Keratinocyte (primary cell): ENCODE results near the gene ZNF264. TPM values are rescaled to one million over a fixed set of nuclear protein-coding genes. Genes with fewer than 3 reads are reported as not detected.
"Not testable (repeated sequence)": the region's sequence is repeated elsewhere in the genome, so short reads cannot be mapped to it uniquely, and the experiment has no call there.

Experiments used
- DNase-seq: peaks from one replicate; pipeline ENCODE4 v3.0.0-alpha.2; 2011; ENCODE audit warnings: low read depth, missing footprints, low spot score
- FAIRE-seq: peaks from 2 replicates; lab custom pipeline; 2011; peaks lifted over from hg19 to GRCh38; lab: Jason Lieb, UNC
- H2AFZ ChIP-seq: 2 replicates; pipeline ENCODE4 v1.6.0; 2012; ENCODE audit warnings: low read length, control low read depth, inconsistent platforms; ENCODE audit not compliant: control insufficient read depth
- H3K27ac ChIP-seq: 2 replicates; pipeline ENCODE4 v1.5.1; 2011; ENCODE audit warnings: low read length; ENCODE audit not compliant: control insufficient read depth, insufficient read depth
- H3K27me3 ChIP-seq: 3 replicates; pipeline ENCODE4 v1.6.0; 2011; ENCODE audit warnings: low read length; ENCODE audit not compliant: control insufficient read depth, insufficient read depth; ENCODE audit errors: extremely low read depth
- H3K36me3 ChIP-seq, 2 experiments: 2 replicates in 1 of 2; 3 replicates in 1 of 2; pipeline ENCODE4 v1.5.1; 2011; ENCODE audit warnings: low read length in 2 of 2, mild to moderate bottlenecking in 1 of 2; ENCODE audit not compliant: control insufficient read depth in 2 of 2, insufficient read depth in 2 of 2; ENCODE audit errors: extremely low read depth in 1 of 2
- H3K4me1 ChIP-seq: 3 replicates; pipeline ENCODE4 v1.5.1; 2011; ENCODE audit warnings: low read length; ENCODE audit not compliant: control insufficient read depth, insufficient read depth; ENCODE audit errors: extremely low read depth
- H3K4me2 ChIP-seq: 3 replicates; pipeline ENCODE4 v1.6.0; 2011; ENCODE audit warnings: low read depth, low read length; ENCODE audit not compliant: control insufficient read depth, insufficient read depth; ENCODE audit errors: extremely low read depth
- H3K4me3 ChIP-seq, 3 experiments: fragments of 200-600 bp in 1 of 3; sonication (generic) in 1 of 3; 2 replicates in 2 of 3; 3 replicates in 1 of 3; pipeline ENCODE4 v1.5.1; 2011 to 2016; ENCODE audit warnings: low read length in 3 of 3, mild to moderate bottlenecking in 3 of 3, control low read depth in 2 of 3, inconsistent platforms in 1 of 3, low read depth in 1 of 3, mixed read lengths in 1 of 3, mixed run types in 1 of 3, moderate library complexity in 1 of 3; ENCODE audit not compliant: control insufficient read depth in 2 of 3, insufficient read depth in 2 of 3; ENCODE audit errors: extremely low read depth in 1 of 3
- H3K79me2 ChIP-seq: 2 replicates; pipeline ENCODE4 v1.6.0; 2012; ENCODE audit warnings: low read length; ENCODE audit not compliant: control insufficient read depth, insufficient read depth
- H3K9ac ChIP-seq: 3 replicates; pipeline ENCODE4 v1.6.0; 2011; ENCODE audit warnings: low read length; ENCODE audit not compliant: control insufficient read depth, insufficient read depth; ENCODE audit errors: extremely low read depth
- H3K9me1 ChIP-seq: 3 replicates; pipeline ENCODE4 v1.6.0; 2011; ENCODE audit warnings: low read length; ENCODE audit not compliant: control insufficient read depth, insufficient read depth; ENCODE audit errors: extremely low read depth
- H3K9me3 ChIP-seq: 2 replicates; pipeline ENCODE4 v1.5.1; 2012; ENCODE audit warnings: low read depth, low read length; ENCODE audit not compliant: control insufficient read depth
- H4K20me1 ChIP-seq: 3 replicates; pipeline ENCODE4 v1.6.0; 2011; ENCODE audit warnings: low read length; ENCODE audit not compliant: control insufficient read depth, insufficient read depth; ENCODE audit errors: extremely low read depth
- EZH2 ChIP-seq: IDR thresholded peaks from one replicate; pipeline ENCODE4 v1.6.1; 2012; ENCODE audit warnings: inconsistent platforms, mild to moderate bottlenecking, low read length, moderate library complexity
- dilution Hi-C: fragments of 300-500 bp; cut with MboI; formaldehyde crosslinking; loops from one replicate; pipeline ENCODE4 v1.7.0; 2020; ENCODE audit warnings: low sequenced_read_pairs; ENCODE audit not compliant: extremely low pct_ligation_motif_present
- polyA plus RNA-seq, 5 experiments: library from polyadenylated mRNA; depleted of rRNA in 3 of 5; stranded (reverse) in 3 of 5; stranded (forward) in 1 of 5; unstranded in 1 of 5; fragments of >200 nt; gene quantifications; 1 replicate in 1 of 5; 2 replicates in 3 of 5; 3 replicates in 1 of 5; pipeline versions ENCODE4 v1.2.1 to v1.2.3, GENCODE V29; 2011 to 2012; ENCODE audit warnings: missing spikeins in 2 of 5, low read depth in 1 of 5, low replicate concordance in 1 of 5
- TF ChIP-seq, protein P1 (sequence below), 3 experiments: IDR thresholded peaks in 1 of 3; conservative IDR thresholded peaks in 1 of 3; optimal IDR thresholded peaks in 1 of 3; 2 replicates in 2 of 3; 3 replicates in 1 of 3; pipeline versions ENCODE3 to v1.5.1; 2011; ENCODE audit warnings: low read length in 3 of 3, mild to moderate bottlenecking in 3 of 3, moderate library complexity in 2 of 3, control low read depth in 1 of 3, inconsistent platforms in 1 of 3; ENCODE audit not compliant: insufficient read depth in 2 of 3; ENCODE audit errors: extremely low read depth in 1 of 3

ZNF264 gene
- polyA plus RNA-seq, 1 donor (not counting 4 experiments of a cell fraction or from before 2014, with no cell fraction given): 7.4 TPM

DNA sequence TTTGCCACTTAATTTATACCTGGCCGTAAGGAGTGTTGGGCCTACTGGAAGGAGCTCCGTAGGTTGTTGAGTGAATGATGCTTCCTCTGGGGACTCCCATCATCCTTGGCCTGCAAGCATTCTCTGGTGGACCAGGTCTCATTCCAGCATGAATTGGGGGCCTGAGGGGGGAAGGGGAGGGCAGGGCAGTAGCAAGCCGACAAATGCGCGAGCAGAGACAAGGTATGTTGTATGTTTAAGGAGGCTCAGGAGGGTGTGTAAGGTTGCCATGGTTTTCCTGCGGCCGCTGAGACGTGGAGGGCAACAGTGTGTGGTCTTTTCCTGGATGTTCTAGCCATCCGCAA is 749 bp downstream of the ZNF264 start:
- Histone ChIP-seq H3K4me2 (peak overlapping the region; percentile 78), H3K4me1 (peaks cover 10% of the 10 kb centered on the region), H3K79me2 (peaks cover 40% of the 10 kb centered on the region), H3K9ac (peak overlapping the region; percentile 89), H3K9me1 (no peaks in the 10 kb centered on the region), H3K4me3 (peak overlapping the region; percentile 82 to 95 (median 94)), H2AFZ (peak overlapping the region; percentile 97), H3K27me3 (no peaks in the 10 kb centered on the region), H4K20me1 (peaks cover 2% of the 10 kb centered on the region), H3K9me3 (no peaks in the 10 kb centered on the region), H3K27ac (peak overlapping the region; percentile 82), H3K36me3 (peaks cover 10 to 18% of the 10 kb centered on the region in 2 experiments)
- dilution Hi-C loops: no loop called here
- TF ChIP-seq EZH2: no peak
- TF ChIP-seq, protein P1, sequence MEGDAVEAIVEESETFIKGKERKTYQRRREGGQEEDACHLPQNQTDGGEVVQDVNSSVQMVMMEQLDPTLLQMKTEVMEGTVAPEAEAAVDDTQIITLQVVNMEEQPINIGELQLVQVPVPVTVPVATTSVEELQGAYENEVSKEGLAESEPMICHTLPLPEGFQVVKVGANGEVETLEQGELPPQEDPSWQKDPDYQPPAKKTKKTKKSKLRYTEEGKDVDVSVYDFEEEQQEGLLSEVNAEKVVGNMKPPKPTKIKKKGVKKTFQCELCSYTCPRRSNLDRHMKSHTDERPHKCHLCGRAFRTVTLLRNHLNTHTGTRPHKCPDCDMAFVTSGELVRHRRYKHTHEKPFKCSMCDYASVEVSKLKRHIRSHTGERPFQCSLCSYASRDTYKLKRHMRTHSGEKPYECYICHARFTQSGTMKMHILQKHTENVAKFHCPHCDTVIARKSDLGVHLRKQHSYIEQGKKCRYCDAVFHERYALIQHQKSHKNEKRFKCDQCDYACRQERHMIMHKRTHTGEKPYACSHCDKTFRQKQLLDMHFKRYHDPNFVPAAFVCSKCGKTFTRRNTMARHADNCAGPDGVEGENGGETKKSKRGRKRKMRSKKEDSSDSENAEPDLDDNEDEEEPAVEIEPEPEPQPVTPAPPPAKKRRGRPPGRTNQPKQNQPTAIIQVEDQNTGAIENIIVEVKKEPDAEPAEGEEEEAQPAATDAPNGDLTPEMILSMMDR (optimal IDR thresholded peaks at IDR 0.05 in 1 of 3, IDR thresholded peaks at IDR 0.05 in 1 of 3, conservative IDR thresholded peaks at IDR 0.05 in 1 of 3; ENCODE audit: extremely low read depth in 1 of 3, insufficient read depth in 2 of 3, low read length in 3 of 3): no peak
- no peak for DNase-seq
- no peak for FAIRE-seq

DNA sequence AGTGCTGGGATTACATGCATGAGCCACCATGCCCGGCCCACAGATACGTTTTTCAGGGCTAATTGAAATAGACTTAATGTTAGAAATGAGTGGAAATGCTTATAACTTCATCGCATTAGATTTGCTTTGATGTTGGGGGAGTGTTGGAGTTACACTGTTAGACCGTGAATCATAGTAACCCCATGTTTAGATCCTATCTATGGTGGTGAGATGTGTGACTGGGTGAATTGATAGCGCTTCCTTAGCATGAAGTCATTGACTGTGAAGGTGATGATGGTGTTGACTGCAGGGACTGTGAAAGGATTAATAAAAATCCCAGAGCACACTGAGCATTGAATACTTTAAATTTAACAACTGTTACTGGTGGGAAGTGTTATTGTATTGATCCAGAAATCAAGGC is 1.7 kb downstream of the ZNF264 start:
- Histone ChIP-seq H4K20me1 (peaks cover 2% of the 10 kb centered on the region), H3K9me3 (no peaks in the 10 kb centered on the region), H3K4me1 (peaks cover 10% of the 10 kb centered on the region), H3K9me1 (no peaks in the 10 kb centered on the region), H2AFZ (no peak overlapping the region), H3K27me3 (no peaks in the 10 kb centered on the region), H3K27ac (no peak overlapping the region), H3K9ac (no peak overlapping the region), H3K4me3 (peak overlapping the region in 2 of 3 experiments; percentile 94 to 95), H3K79me2 (peaks cover 40% of the 10 kb centered on the region), H3K4me2 (peak overlapping the region; percentile 78), H3K36me3 (peaks cover 14 to 18% of the 10 kb centered on the region in 2 experiments)
- TF ChIP-seq, protein P1 (optimal IDR thresholded peaks at IDR 0.05 in 1 of 3, IDR thresholded peaks at IDR 0.05 in 1 of 3, conservative IDR thresholded peaks at IDR 0.05 in 1 of 3; ENCODE audit: extremely low read depth in 1 of 3, insufficient read depth in 2 of 3, low read length in 3 of 3): no peak
- TF ChIP-seq EZH2: no peak
- dilution Hi-C loops: no loop called here
- DNase-seq (no peak), FAIRE-seq (no peak)

DNA sequence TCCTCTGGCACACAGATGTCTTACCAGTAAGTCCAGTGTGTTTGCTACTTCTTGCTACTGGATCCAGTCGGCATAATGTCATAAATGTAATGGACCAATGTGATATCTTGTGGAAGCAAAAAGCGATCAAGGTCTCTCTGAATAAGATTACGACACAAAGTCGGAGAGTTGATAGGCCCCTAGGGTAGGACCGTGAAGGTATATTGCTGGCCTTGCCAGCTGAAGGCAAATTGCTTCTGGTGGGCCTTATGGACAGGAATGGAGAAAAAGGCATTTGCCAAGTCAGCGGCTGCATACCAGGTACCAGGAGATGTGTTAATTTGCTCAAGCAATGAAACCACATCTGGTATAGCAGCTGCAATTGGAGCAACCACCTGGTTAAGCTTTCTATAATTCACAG is 6.6 kb downstream of the ZNF264 start:
- DNase-seq: not testable (repeated sequence)
- peaks cover 36% of the 10 kb centered on the region for H3K79me2 ChIP-seq
- H3K36me3 ChIP-seq: peaks cover 18 to 22% of the 10 kb centered on the region in 2 experiments

More for the DNA sequence above, 6.6 kb downstream of the ZNF264 start:
- H3K9me3 ChIP-seq, H3K4me1 ChIP-seq, FAIRE-seq, H3K9ac ChIP-seq, dilution Hi-C loops, H4K20me1 ChIP-seq, H2AFZ ChIP-seq, H3K27ac ChIP-seq, H3K4me3 ChIP-seq, H3K27me3 ChIP-seq, H3K4me2 ChIP-seq, H3K9me1 ChIP-seq: not testable (repeated sequence)
